GM12892 (cell line): ENCODE measurements around the gene TMPRSS13.

Experiments
- POLR2A ChIP-seq: IDR thresholded peaks from 2 replicates; pipeline ENCODE4 v1.6.1; 2011; ENCODE audit warnings: low read depth, low read length, control low read depth
- TAF1 ChIP-seq: IDR thresholded peaks from 2 replicates; pipeline ENCODE4 v1.6.1; 2011; ENCODE audit warnings: low read depth, mild to moderate bottlenecking, control low read depth, low read length, borderline replicate concordance

DNA sequence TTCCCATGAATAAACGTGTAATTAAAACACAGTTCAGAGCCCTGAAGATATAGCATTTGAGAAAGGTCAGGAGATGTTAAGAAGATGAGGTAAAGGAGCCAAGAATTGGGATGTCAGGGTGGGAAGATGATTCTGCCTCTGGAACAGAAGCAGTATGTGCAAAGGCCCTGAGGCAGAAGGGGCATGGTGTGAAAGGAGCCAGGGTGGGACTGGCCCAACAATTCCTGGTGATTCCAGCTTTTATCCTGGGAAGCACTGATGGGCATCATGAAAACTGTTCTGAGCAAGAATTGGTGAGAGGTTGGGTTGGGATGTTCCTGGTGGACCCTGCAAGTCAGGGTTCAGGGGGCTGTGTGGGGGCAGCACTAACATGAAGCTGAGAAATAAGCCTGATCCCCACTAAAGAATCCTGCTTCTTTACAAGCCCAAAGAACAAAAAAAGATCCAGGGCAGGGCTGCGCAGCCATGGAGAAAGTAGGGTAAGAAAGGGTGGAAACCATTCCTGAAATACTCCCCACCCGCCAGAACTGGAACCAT lies 50.2 kb downstream of the TMPRSS13 start:
- no peak for TF ChIP-seq POLR2A
- no peak for TF ChIP-seq TAF1
